Peyer's patch (tissue), 4 donors: ENCODE measurements around the gene ASXL2. TPM values are rescaled to one million over a fixed set of nuclear protein-coding genes. Genes with fewer than 3 reads are reported as not detected.

Experiments used
- DNase-seq, 3 donors: peaks; one replicate each; pipeline ENCODE4 v3.0.0-alpha.2; 2017 to 2019
- H3K27ac ChIP-seq, 4 donors: fragments of 200-600 bp; sonication (generic); one replicate each; pipeline ENCODE4 v1.5.1; 2016 to 2019
- H3K27me3 ChIP-seq, 2 donors: fragments of 200-600 bp; sonication (generic); one replicate each; pipeline ENCODE4 v1.5.1; 2019
- H3K36me3 ChIP-seq, 3 donors: fragments of 200-600 bp; sonication (generic); one replicate each; pipeline ENCODE4 v1.5.1; 2016 to 2019
- H3K4me1 ChIP-seq, 4 donors: fragments of 200-600 bp; sonication (generic); one replicate each; pipeline ENCODE4 v1.5.1; 2016 to 2019
- H3K4me3 ChIP-seq, 4 donors: fragments of 200-600 bp; sonication (generic); 1 replicate in 3 of 4; 2 replicates in 1 of 4; pipeline ENCODE4 v1.5.1; 2016 to 2019; ENCODE audit warnings: mild to moderate bottlenecking in 1 of 4
- H3K9me3 ChIP-seq, 4 donors: fragments of 200-600 bp; sonication (generic); one replicate each; pipeline ENCODE4 v1.5.1; 2016 to 2019; ENCODE audit warnings: mild to moderate bottlenecking in 1 of 4
- CTCF ChIP-seq, 6 experiments: fragments of 450-650 bp in 4 of 6; fragments of 200-600 bp in 2 of 6; sonication (generic) in 1 of 6; IDR thresholded peaks; one replicate each; pipeline ENCODE4 v1.5.1; 2017 to 2019; ENCODE audit warnings: antibody characterized with exemption in 6 of 6, mild to moderate bottlenecking in 3 of 6, moderate library complexity in 1 of 6
- POLR2A ChIP-seq, 2 donors: fragments of 450-650 bp; IDR thresholded peaks; one replicate each; pipeline ENCODE4 v1.5.1; 2017; ENCODE audit warnings: antibody characterized with exemption in 2 of 2, mild to moderate bottlenecking in 2 of 2, moderate library complexity in 2 of 2
- total RNA-seq, 4 donors: library from RNA; depleted of rRNA; stranded (reverse); fragments of >200 nt; gene quantifications; one replicate each; pipeline ENCODE4 v1.1.0, GENCODE V29; 2016

Gene ASXL2
- total RNA-seq, 4 donors from 2014 or later = 17.0 to 28.9 (median 19.8) TPM

DNA sequence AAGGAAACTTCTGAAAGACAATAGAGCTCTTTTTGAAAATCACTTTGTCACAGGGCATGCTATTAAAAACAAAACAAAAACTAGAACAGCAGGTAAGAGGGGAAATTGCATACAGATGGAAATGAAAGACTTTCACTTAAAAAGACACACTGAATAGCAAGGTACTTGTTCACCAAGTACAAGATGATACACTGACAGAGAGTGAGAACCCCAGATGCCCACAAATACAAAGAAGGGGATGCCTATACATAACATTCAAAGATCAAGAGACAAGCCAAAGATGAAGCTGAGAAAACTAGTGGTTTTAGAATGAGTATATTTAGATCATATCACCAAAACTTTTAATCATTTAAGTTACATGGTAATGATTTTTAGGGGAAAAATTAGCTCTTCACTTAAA is 60.7 kb downstream of the ASXL2 start:
- H3K36me3 ChIP-seq = no peaks in the 10 kb centered on the region
- no peak for DNase-seq
- no peak overlapping the region for H3K4me3 ChIP-seq
- H3K4me1 ChIP-seq = no peaks in the 10 kb centered on the region
- H3K27ac ChIP-seq = no peak overlapping the region
- TF ChIP-seq POLR2A (IDR thresholded peaks at IDR 0.05) (no peak), CTCF (IDR thresholded peaks at IDR 0.05) (no peak)
- no peaks in the 10 kb centered on the region for H3K9me3 ChIP-seq
- H3K27me3 ChIP-seq = no peaks in the 10 kb centered on the region

GRCh38 chr2:25817006-25817405 is 61.3 kb downstream of the ASXL2 start:
- no peaks in the 10 kb centered on the region for H3K9me3 ChIP-seq
- H3K36me3 ChIP-seq = no peaks in the 10 kb centered on the region
- H3K4me1 ChIP-seq = no peaks in the 10 kb centered on the region
- no peak overlapping the region for H3K4me3 ChIP-seq
- no peak for DNase-seq
- no peaks in the 10 kb centered on the region for H3K27me3 ChIP-seq
- no peak overlapping the region for H3K27ac ChIP-seq
- no peak for TF ChIP-seq CTCF (IDR thresholded peaks at IDR 0.05)
- no peak for TF ChIP-seq POLR2A (IDR thresholded peaks at IDR 0.05)

- TF ChIP-seq CTCF (IDR thresholded peaks at IDR 0.05) = no peak
- no peak for TF ChIP-seq POLR2A (IDR thresholded peaks at IDR 0.05)
These were observed 62.0 kb downstream of the ASXL2 start for GRCh38 chr2:25816249-25816648.

GRCh38 chr2:25814681-25815080 is 63.6 kb downstream of the ASXL2 start:
- no peaks in the 10 kb centered on the region for H3K27me3 ChIP-seq
- no peaks in the 10 kb centered on the region for H3K4me1 ChIP-seq
- no peak overlapping the region for H3K27ac ChIP-seq
- no peaks in the 10 kb centered on the region for H3K36me3 ChIP-seq
- no peak for TF ChIP-seq POLR2A (IDR thresholded peaks at IDR 0.05)
- no peak for TF ChIP-seq CTCF (IDR thresholded peaks at IDR 0.05)
- no peak overlapping the region for H3K4me3 ChIP-seq
- DNase-seq = no peak
- H3K9me3 ChIP-seq = no peaks in the 10 kb centered on the region

More at GRCh38 chr2:25816249-25816648, 62.0 kb downstream of the ASXL2 start:
- no peak for DNase-seq
- Histone ChIP-seq H3K4me1 (no peaks in the 10 kb centered on the region), H3K27ac (no peak overlapping the region), H3K4me3 (no peak overlapping the region), H3K36me3 (no peaks in the 10 kb centered on the region), H3K27me3 (no peaks in the 10 kb centered on the region), H3K9me3 (no peaks in the 10 kb centered on the region)

DNA sequence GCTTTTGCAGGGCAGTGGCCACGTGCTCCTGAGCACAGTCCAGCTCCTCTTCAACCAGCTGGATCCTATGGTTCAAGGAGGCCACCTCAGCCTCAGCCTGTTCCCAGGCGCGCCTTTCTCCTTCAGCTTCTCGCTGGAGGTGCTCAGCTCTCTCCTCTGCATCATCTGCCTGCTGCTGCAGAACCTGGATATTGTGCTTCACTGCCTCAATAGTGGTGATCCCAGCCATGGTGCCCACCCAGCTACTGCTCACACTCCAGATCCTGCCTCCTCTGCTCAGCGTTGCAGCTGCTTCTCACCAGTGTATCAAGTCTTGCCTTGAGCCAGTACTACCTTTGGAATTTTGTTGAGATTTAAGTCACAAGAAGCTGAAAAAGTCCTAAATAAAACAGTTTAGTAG is 67.9 kb downstream of the ASXL2 start:
- Histone ChIP-seq H3K4me1 (no peaks in the 10 kb centered on the region), H3K4me3 (no peak overlapping the region), H3K9me3 (no peaks in the 10 kb centered on the region), H3K27me3 (no peaks in the 10 kb centered on the region), H3K27ac (no peak overlapping the region), H3K36me3 (peaks cover 0 to 9% (median 0%) of the 10 kb centered on the region in 3 donors)
- DNase-seq = no peak
- TF ChIP-seq CTCF (IDR thresholded peaks at IDR 0.05) (no peak), POLR2A (IDR thresholded peaks at IDR 0.05) (no peak)

- H3K9me3 ChIP-seq = no peaks in the 10 kb centered on the region
- no peak overlapping the region for H3K27ac ChIP-seq
- no peak for TF ChIP-seq POLR2A (IDR thresholded peaks at IDR 0.05)
- TF ChIP-seq CTCF (IDR thresholded peaks at IDR 0.05) = no peak
These were observed 68.6 kb downstream of the ASXL2 start for GRCh38 chr2:25809646-25810045.

More at GRCh38 chr2:25809646-25810045, 68.6 kb downstream of the ASXL2 start:
- H3K27me3 ChIP-seq = no peaks in the 10 kb centered on the region
- no peak overlapping the region for H3K4me3 ChIP-seq
- H3K4me1 ChIP-seq = no peaks in the 10 kb centered on the region
- peaks cover 0 to 16% (median 0%) of the 10 kb centered on the region in 3 donors for H3K36me3 ChIP-seq
- no peak for DNase-seq
